ENCODE data around the gene GRAMD1B.

DNA sequence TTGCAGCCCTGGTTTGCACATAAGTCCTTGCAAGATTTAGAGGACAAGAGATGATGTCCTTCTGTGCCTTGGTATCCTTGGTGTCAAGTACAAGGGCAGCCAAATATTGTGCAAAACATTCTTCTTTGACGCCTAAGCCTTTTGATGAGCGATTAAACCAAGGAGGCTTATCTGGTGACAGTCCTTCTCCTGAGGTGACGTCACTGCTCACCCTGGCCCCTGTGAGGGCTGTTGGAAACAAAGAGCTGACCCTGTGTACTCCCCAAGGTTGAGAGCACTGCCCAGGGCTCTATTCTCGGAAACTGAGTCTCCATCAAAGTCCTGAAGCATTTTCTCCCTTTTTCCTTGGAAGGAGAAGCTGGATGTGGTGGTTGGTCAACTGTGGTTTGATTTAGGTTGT, 4.7 kb upstream of the GRAMD1B start:
- TF ChIP-seq, protein P1, sequence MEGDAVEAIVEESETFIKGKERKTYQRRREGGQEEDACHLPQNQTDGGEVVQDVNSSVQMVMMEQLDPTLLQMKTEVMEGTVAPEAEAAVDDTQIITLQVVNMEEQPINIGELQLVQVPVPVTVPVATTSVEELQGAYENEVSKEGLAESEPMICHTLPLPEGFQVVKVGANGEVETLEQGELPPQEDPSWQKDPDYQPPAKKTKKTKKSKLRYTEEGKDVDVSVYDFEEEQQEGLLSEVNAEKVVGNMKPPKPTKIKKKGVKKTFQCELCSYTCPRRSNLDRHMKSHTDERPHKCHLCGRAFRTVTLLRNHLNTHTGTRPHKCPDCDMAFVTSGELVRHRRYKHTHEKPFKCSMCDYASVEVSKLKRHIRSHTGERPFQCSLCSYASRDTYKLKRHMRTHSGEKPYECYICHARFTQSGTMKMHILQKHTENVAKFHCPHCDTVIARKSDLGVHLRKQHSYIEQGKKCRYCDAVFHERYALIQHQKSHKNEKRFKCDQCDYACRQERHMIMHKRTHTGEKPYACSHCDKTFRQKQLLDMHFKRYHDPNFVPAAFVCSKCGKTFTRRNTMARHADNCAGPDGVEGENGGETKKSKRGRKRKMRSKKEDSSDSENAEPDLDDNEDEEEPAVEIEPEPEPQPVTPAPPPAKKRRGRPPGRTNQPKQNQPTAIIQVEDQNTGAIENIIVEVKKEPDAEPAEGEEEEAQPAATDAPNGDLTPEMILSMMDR (conservative IDR thresholded peaks at IDR 0.05 in 1 of 2, IDR thresholded peaks at IDR 0.05 in 1 of 2; ENCODE audit: low read depth in 1 of 2, low read length in 2 of 2), result no peak
- no peak for TF ChIP-seq EZH2 (IDR thresholded peaks at IDR 0.05; ENCODE audit: low read length, missing control alignments)

Measured in fibroblast of lung (primary cell).